ENCODE measurements around the gene RNASEL.
"Not testable (repeated sequence)": the region's sequence is repeated elsewhere in the genome, so short reads cannot be mapped to it uniquely, and the experiment has no call there.

The RNASEL gene

DNA sequence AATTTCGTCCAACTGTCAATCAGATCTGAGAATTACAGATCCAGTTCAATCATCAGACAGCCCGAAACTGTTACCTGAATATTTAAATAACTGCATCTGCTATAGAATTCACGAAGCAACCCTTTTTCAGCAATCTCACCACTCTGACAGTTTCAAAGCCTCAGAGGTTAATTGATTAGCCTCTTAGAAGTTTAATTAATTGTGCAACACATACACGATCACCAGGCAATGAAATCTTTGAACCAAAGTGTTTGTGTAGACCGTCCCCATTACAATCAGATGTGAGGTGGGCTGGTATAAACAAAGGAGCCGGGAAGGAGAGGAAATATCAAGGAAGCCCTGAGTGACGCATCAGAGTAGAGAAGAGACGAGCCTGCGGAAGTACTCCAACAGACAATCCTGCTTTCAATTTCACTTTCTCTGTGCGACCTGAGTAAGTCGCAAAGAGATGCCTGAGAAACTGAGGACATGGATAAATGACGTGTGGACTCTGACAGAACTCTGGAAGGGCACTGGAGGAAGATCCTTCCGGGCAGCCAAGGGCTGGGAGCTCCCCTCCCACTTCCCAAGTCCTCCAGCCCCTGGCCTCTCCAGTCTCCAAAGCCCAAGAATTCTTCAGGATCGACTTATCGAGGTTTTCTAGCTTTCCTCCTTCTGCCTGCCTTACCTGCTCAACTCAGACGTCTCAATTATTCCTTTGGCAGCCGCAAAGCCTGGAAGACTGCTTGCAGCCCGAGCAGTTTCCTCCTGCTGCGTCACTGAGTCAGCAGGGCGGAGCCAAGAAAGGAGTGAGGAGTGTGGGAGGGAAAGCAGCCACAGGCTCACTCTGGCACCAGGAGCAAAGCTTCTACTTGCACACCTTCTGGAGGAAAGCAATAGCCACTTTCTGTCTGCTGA is at the start of gene RNASEL:
Gene RNASEL (minus strand): TSS at position 757 of the 897 bp plus-strand sequence. CDS start 2,450 bp downstream, outside the sequence.
- Mint-ChIP-seq H3K4me3 (peak within 1 kb of the TSS; percentile 99), H3K36me3 (peaks cover 25% of the 10 kb centered on the region), H3K9me3 (no peaks in the 10 kb centered on the region), H3K27me3 (no peaks in the 10 kb centered on the region), H3K27ac (peak within 1 kb of the TSS; percentile 100), H3K4me1 (peaks cover 37% of the 10 kb centered on the region)
- ATAC-seq = peak; percentile 86

- Mint-ChIP-seq H3K27me3 (no peaks in the 10 kb centered on the region), H3K4me1 (peaks cover 17% of the 10 kb centered on the region)
- no peak for ATAC-seq
Measured at GRCh38 chr1:182637769-182638168, 48.7 kb upstream of the RNASEL start.

DNA sequence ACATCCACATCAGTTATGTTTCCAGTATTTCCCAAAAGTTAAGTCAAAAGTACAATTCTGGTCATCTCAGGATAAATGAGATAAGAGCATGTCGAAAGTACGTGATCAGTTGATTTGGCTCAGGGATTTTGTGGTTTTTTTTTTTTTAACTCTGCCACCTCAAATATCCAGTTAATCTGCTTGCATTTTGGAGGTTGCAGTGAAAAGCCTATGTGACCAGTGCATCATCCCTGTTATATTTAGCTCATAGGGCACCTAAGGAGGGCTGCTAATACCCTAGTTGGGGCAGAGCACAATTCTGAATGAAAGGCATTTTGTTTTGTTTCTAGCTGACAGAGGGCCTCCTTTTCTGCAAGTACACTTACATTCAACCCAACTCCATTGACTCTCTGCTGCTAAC is 46.8 kb upstream of the RNASEL start:
- ATAC-seq = no peak
- no peak overlapping the region for H3K4me3 Mint-ChIP-seq
- H3K9me3 Mint-ChIP-seq = no peaks in the 10 kb centered on the region
- no peaks in the 10 kb centered on the region for H3K36me3 Mint-ChIP-seq
- no peak overlapping the region for H3K27ac Mint-ChIP-seq
- no peaks in the 10 kb centered on the region for H3K27me3 Mint-ChIP-seq
- H3K4me1 Mint-ChIP-seq = peaks cover 28% of the 10 kb centered on the region

More at GRCh38 chr1:182637769-182638168, 48.7 kb upstream of the RNASEL start:
- Mint-ChIP-seq H3K4me3 (no peak overlapping the region), H3K9me3 (no peaks in the 10 kb centered on the region), H3K27ac (no peak overlapping the region), H3K36me3 (no peaks in the 10 kb centered on the region)

GRCh38 chr1:182634306-182635072 is 45.4 kb upstream of the RNASEL start:
- H3K27me3 Mint-ChIP-seq = no peaks in the 10 kb centered on the region
- no peaks in the 10 kb centered on the region for H3K36me3 Mint-ChIP-seq
- peak overlapping the region; percentile 69 for H3K27ac Mint-ChIP-seq
- H3K4me3 Mint-ChIP-seq = no peak overlapping the region
- no peak for ATAC-seq
- no peaks in the 10 kb centered on the region for H3K9me3 Mint-ChIP-seq
- peaks cover 38% of the 10 kb centered on the region for H3K4me1 Mint-ChIP-seq

DNA sequence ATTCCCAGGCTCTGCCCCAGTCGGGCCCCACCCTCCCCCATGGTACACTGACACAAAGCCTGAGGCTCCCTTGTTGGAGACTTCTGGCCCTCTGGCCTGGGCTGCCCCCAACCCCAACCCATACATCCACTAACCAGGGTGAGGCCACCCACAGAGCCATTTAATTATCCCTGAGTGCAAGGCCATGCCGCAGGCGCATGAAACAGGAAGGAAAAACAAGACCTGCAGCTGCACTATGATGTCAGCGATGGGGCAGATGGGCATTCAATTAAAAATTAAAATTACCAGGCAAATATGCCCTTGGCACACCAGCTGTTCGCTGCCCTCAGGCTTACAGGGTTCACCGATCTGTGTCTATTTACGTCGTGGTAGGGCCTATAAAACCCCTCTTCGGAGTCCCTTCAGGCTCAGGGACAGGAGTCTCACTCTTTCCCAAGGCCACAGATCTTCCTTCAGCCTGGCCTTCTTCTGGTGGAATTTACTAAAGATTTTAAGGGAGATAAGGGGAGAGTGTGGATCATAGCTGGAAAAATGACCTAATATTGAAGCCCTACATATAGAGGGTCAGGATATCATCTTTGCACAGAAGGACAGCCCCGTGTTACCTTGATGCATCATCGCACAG is 44.7 kb upstream of the RNASEL start:
- peaks cover 46% of the 10 kb centered on the region for H3K4me1 Mint-ChIP-seq
- H3K27ac Mint-ChIP-seq = peak overlapping the region; percentile 69
- no peaks in the 10 kb centered on the region for H3K27me3 Mint-ChIP-seq
- no peak for ATAC-seq
- H3K36me3 Mint-ChIP-seq = no peaks in the 10 kb centered on the region
- H3K9me3 Mint-ChIP-seq = no peaks in the 10 kb centered on the region
- no peak overlapping the region for H3K4me3 Mint-ChIP-seq

DNA sequence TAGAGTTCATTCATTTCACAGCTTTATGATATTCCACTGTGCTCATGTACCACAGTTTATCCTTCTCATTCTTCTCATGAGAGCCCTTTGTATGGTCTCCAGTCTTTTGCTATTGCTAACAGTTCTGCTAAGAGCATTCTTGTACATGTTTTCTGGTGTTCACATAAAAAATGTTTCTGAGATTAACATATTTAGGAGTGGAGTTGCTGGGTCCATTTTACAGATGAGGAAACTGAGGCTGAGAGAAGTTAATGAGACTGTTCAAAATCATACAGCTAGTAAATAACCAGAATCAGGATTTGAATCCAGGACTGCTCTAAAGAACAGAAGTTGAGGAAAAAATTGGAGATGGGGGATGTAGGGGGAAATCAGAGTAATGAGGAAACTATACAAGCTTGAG is 44.0 kb upstream of the RNASEL start:
- peak overlapping the region; percentile 69 for H3K27ac Mint-ChIP-seq
- H3K36me3 Mint-ChIP-seq = no peaks in the 10 kb centered on the region
- H3K4me1 Mint-ChIP-seq = peaks cover 48% of the 10 kb centered on the region
- H3K27me3 Mint-ChIP-seq = no peaks in the 10 kb centered on the region
- H3K4me3 Mint-ChIP-seq = no peak overlapping the region
- H3K9me3 Mint-ChIP-seq = no peaks in the 10 kb centered on the region
- ATAC-seq = no peak

- not testable (repeated sequence) for H3K9me3 Mint-ChIP-seq, H3K27me3 Mint-ChIP-seq, H3K36me3 Mint-ChIP-seq, ATAC-seq
- Mint-ChIP-seq H3K4me3 (peak overlapping the region; percentile 56), H3K4me1 (peaks cover 48% of the 10 kb centered on the region), H3K27ac (peak overlapping the region; percentile 69)
Measured at GRCh38 chr1:182632441-182632857, 43.4 kb upstream of the RNASEL start.

GRCh38 chr1:182631954-182632353 is 42.9 kb upstream of the RNASEL start:
- H3K36me3 Mint-ChIP-seq = no peaks in the 10 kb centered on the region
- H3K4me1 Mint-ChIP-seq = peaks cover 48% of the 10 kb centered on the region
- no peak for ATAC-seq
- H3K4me3 Mint-ChIP-seq = no peak overlapping the region
- no peaks in the 10 kb centered on the region for H3K27me3 Mint-ChIP-seq
- peak overlapping the region; percentile 69 for H3K27ac Mint-ChIP-seq
- no peaks in the 10 kb centered on the region for H3K9me3 Mint-ChIP-seq

GRCh38 chr1:182631053-182631677 is 42.1 kb upstream of the RNASEL start:
- Mint-ChIP-seq H3K4me1 (peaks cover 48% of the 10 kb centered on the region), H3K4me3 (no peak overlapping the region), H3K27ac (no peak overlapping the region), H3K36me3 (no peaks in the 10 kb centered on the region), H3K27me3 (no peaks in the 10 kb centered on the region), H3K9me3 (no peaks in the 10 kb centered on the region)
- ATAC-seq = no peak

- H3K4me3 Mint-ChIP-seq = no peak overlapping the region
- no peak for ATAC-seq
- H3K9me3 Mint-ChIP-seq = no peaks in the 10 kb centered on the region
- H3K36me3 Mint-ChIP-seq = no peaks in the 10 kb centered on the region
- peaks cover 48% of the 10 kb centered on the region for H3K4me1 Mint-ChIP-seq
- H3K27me3 Mint-ChIP-seq = no peaks in the 10 kb centered on the region
- peak overlapping the region; percentile 52 for H3K27ac Mint-ChIP-seq
Measured at GRCh38 chr1:182630586-182630985, 41.5 kb upstream of the RNASEL start.

GRCh38 chr1:182629499-182630096 is 40.5 kb upstream of the RNASEL start:
- peak; percentile 92 for ATAC-seq
- peak overlapping the region; percentile 52 for H3K27ac Mint-ChIP-seq
- no peaks in the 10 kb centered on the region for H3K9me3 Mint-ChIP-seq
- H3K4me1 Mint-ChIP-seq = peaks cover 48% of the 10 kb centered on the region
- H3K27me3 Mint-ChIP-seq = no peaks in the 10 kb centered on the region
- H3K36me3 Mint-ChIP-seq = no peaks in the 10 kb centered on the region
- no peak overlapping the region for H3K4me3 Mint-ChIP-seq

DNA sequence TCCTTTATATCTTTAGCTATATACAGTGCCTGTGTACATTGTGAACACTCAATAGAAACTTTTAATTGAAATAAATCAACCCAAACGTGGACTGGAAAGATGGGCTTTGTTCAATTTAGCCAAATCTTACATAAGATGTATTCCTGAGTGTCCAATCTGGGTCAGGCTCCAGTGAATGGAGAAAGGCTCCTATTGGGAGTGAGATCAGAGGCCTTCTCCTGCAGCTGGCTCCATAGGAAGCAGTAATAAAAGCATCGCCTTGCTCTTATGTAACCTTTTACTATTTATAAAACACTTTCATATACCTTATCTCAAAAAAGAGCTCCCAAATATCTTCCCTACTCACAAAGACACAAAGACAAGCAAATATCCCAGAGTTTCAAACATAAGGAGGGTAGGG is 40.0 kb upstream of the RNASEL start:
- no peaks in the 10 kb centered on the region for H3K27me3 Mint-ChIP-seq
- no peaks in the 10 kb centered on the region for H3K36me3 Mint-ChIP-seq
- H3K9me3 Mint-ChIP-seq = no peaks in the 10 kb centered on the region
- no peak for ATAC-seq
- H3K27ac Mint-ChIP-seq = peak overlapping the region; percentile 52
- no peak overlapping the region for H3K4me3 Mint-ChIP-seq
- H3K4me1 Mint-ChIP-seq = peaks cover 46% of the 10 kb centered on the region

DNA sequence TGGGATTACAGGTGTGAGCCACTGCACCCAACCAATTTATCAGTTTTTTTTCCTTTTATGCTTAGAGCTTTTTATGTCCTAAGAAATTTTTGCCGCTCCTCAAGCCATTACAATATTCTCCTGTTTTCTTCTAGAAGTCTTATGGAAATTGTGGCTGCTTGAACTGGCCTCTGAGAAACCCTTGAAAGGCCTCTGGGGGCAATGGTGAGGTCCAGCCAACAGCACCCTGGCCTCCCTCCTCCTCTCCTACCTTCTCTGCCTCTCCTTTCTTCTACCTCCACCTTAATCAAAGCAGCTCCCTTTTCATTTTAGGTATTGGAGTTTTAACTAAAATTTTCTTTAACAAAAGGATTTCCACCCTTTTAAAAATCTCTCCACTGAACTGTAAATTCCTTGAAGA is 39.6 kb upstream of the RNASEL start:
- no peaks in the 10 kb centered on the region for H3K9me3 Mint-ChIP-seq
- no peaks in the 10 kb centered on the region for H3K27me3 Mint-ChIP-seq
- H3K27ac Mint-ChIP-seq = peak overlapping the region; percentile 52
- H3K4me3 Mint-ChIP-seq = no peak overlapping the region
- peaks cover 46% of the 10 kb centered on the region for H3K4me1 Mint-ChIP-seq
- no peak for ATAC-seq
- no peaks in the 10 kb centered on the region for H3K36me3 Mint-ChIP-seq

GRCh38 chr1:182627622-182628021 is 38.6 kb upstream of the RNASEL start:
- Mint-ChIP-seq H3K27me3 (no peaks in the 10 kb centered on the region), H3K4me1 (peaks cover 46% of the 10 kb centered on the region), H3K9me3 (no peaks in the 10 kb centered on the region), H3K4me3 (no peak overlapping the region), H3K36me3 (no peaks in the 10 kb centered on the region), H3K27ac (no peak overlapping the region)
- no peak for ATAC-seq
